ENCODE results near the gene MAB21L2.

The MAB21L2 gene

GRCh38 chr4:150624055-150624454, 42.1 kb downstream of the MAB21L2 start:
- no peak for DNase-seq

- DNase-seq, result no peak
These were observed 43.1 kb downstream of the MAB21L2 start for GRCh38 chr4:150625033-150625432.

GRCh38 chr4:150628073-150628472, 46.1 kb downstream of the MAB21L2 start:
- DNase-seq, result no peak

GRCh38 chr4:150632639-150633038, 50.7 kb downstream of the MAB21L2 start:
- no peak for DNase-seq
